Measurements from ENCODE around the gene PITRM1. TPM values are rescaled to one million over a fixed set of nuclear protein-coding genes. Genes with fewer than 3 reads are reported as not detected.

The PITRM1 gene
- polyA plus RNA-seq, 1 donor (not counting 4 experiments of a cell fraction or from before 2014, with no cell fraction given), result 47.2 TPM

- Histone ChIP-seq H3K27me3 (ENCODE audit: control insufficient read depth, extremely low read depth, insufficient read depth, low read length) (no peaks in the 10 kb centered on the region), H3K9me3 (ENCODE audit: control insufficient read depth, low read depth, low read length) (no peaks in the 10 kb centered on the region), H4K20me1 (ENCODE audit: control insufficient read depth, extremely low read depth, insufficient read depth, low read length) (no peaks in the 10 kb centered on the region), H3K9me1 (ENCODE audit: control insufficient read depth, extremely low read depth, insufficient read depth, low read length) (no peaks in the 10 kb centered on the region), H3K4me1 (ENCODE audit: control insufficient read depth, extremely low read depth, insufficient read depth, low read length) (peaks cover 13% of the 10 kb centered on the region), H3K9ac (ENCODE audit: control insufficient read depth, extremely low read depth, insufficient read depth, low read length) (no peak overlapping the region), H3K36me3 (ENCODE audit: control insufficient read depth in 2 of 2, extremely low read depth in 1 of 2, insufficient read depth in 2 of 2, low read length in 2 of 2) (peaks cover 35 to 48% of the 10 kb centered on the region in 2 experiments), H3K4me2 (ENCODE audit: control insufficient read depth, extremely low read depth, insufficient read depth, low read depth, low read length) (no peak overlapping the region), H2AFZ (ENCODE audit: control insufficient read depth, low read length) (no peak overlapping the region), H3K79me2 (ENCODE audit: control insufficient read depth, insufficient read depth, low read length) (peaks cover 29% of the 10 kb centered on the region), H3K27ac (ENCODE audit: control insufficient read depth, insufficient read depth, low read length) (no peak overlapping the region), H3K4me3 (ENCODE audit: control insufficient read depth in 2 of 3, extremely low read depth in 1 of 3, insufficient read depth in 2 of 3, low read depth in 1 of 3, low read length in 3 of 3) (no peak overlapping the region)
- TF ChIP-seq EZH2 (IDR thresholded peaks at IDR 0.05; ENCODE audit: low read length), result no peak
- TF ChIP-seq CTCF (optimal IDR thresholded peaks at IDR 0.05 in 1 of 3, IDR thresholded peaks at IDR 0.05 in 1 of 3, conservative IDR thresholded peaks at IDR 0.05 in 1 of 3; ENCODE audit: extremely low read depth in 1 of 3, insufficient read depth in 2 of 3, low read length in 3 of 3), result no peak
- FAIRE-seq (no peak), DNase-seq (ENCODE audit: low read depth, low spot score) (no peak)
- dilution Hi-C loops (cut with MboI; ENCODE audit: extremely low pct_ligation_motif_present, low sequenced_read_pairs), result no loop called here
Observed at GRCh38 chr10:3105166-3105565, 67.4 kb downstream of the PITRM1 start.

- no peak overlapping the region for H3K27ac ChIP-seq (ENCODE audit: control insufficient read depth, insufficient read depth, low read length)
- no peaks in the 10 kb centered on the region for H4K20me1 ChIP-seq (ENCODE audit: control insufficient read depth, extremely low read depth, insufficient read depth, low read length)
- FAIRE-seq (no peak), DNase-seq (ENCODE audit: low read depth, low spot score) (no peak)
- no peak overlapping the region for H2AFZ ChIP-seq (ENCODE audit: control insufficient read depth, low read length)
- H3K27me3 ChIP-seq (ENCODE audit: control insufficient read depth, extremely low read depth, insufficient read depth, low read length), result no peaks in the 10 kb centered on the region
- H3K9ac ChIP-seq (ENCODE audit: control insufficient read depth, extremely low read depth, insufficient read depth, low read length), result no peak overlapping the region
- TF ChIP-seq CTCF (optimal IDR thresholded peaks at IDR 0.05 in 1 of 3, IDR thresholded peaks at IDR 0.05 in 1 of 3, conservative IDR thresholded peaks at IDR 0.05 in 1 of 3; ENCODE audit: extremely low read depth in 1 of 3, insufficient read depth in 2 of 3, low read length in 3 of 3) (no peak), EZH2 (IDR thresholded peaks at IDR 0.05; ENCODE audit: low read length) (no peak)
- peaks cover 13% of the 10 kb centered on the region for H3K4me1 ChIP-seq (ENCODE audit: control insufficient read depth, extremely low read depth, insufficient read depth, low read length)
- no peak overlapping the region for H3K4me3 ChIP-seq (ENCODE audit: control insufficient read depth in 2 of 3, extremely low read depth in 1 of 3, insufficient read depth in 2 of 3, low read depth in 1 of 3, low read length in 3 of 3)
- H3K79me2 ChIP-seq (ENCODE audit: control insufficient read depth, insufficient read depth, low read length), result peaks cover 32% of the 10 kb centered on the region
- dilution Hi-C loops (cut with MboI; ENCODE audit: extremely low pct_ligation_motif_present, low sequenced_read_pairs), result no loop called here
- H3K36me3 ChIP-seq (ENCODE audit: control insufficient read depth in 2 of 2, extremely low read depth in 1 of 2, insufficient read depth in 2 of 2, low read length in 2 of 2), result peaks cover 33 to 48% of the 10 kb centered on the region in 2 experiments
- no peaks in the 10 kb centered on the region for H3K9me1 ChIP-seq (ENCODE audit: control insufficient read depth, extremely low read depth, insufficient read depth, low read length)
- no peaks in the 10 kb centered on the region for H3K9me3 ChIP-seq (ENCODE audit: control insufficient read depth, low read depth, low read length)
- H3K4me2 ChIP-seq (ENCODE audit: control insufficient read depth, extremely low read depth, insufficient read depth, low read depth, low read length), result no peak overlapping the region
Observed at GRCh38 chr10:3104251-3104918, 68.2 kb downstream of the PITRM1 start.

Measured in keratinocyte (primary cell).